H1 (cell line): ENCODE results near the gene SLC4A1AP. TPM values are rescaled to one million over a fixed set of nuclear protein-coding genes. Genes with fewer than 3 reads are reported as not detected.

Experiments used
- CTCF ChIA-PET: fragments of 300-600 bp; sonication (Branson Sonifier 250); formaldehyde crosslinking; loops from one replicate; lab custom pipeline; 2021; ENCODE audit not compliant: partially characterized antibody; lab: Charles Lee
- POLR2A ChIA-PET: fragments of 300-600 bp; sonication (Branson Sonifier 250); formaldehyde crosslinking; loops from one replicate; lab custom pipeline; 2021; ENCODE audit warnings: inconsistent platforms; ENCODE audit not compliant: partially characterized antibody; lab: Charles Lee
- DNase-seq, 2 experiments: peaks; one replicate each; pipeline versions ENCODE4 v3.0.0 to v3.0.0-alpha.2; 2010 to 2022; ENCODE audit warnings: low spot score in 2 of 2, low read depth in 1 of 2, mixed read lengths in 1 of 2
- FAIRE-seq: peaks from 2 replicates; lab custom pipeline; 2011; peaks lifted over from hg19 to GRCh38; lab: Jason Lieb, UNC
- H2AFZ ChIP-seq: 2 replicates; pipeline ENCODE4 v1.8.1; 2012; ENCODE audit warnings: low read length, inconsistent platforms
- H2AK5ac ChIP-seq: 2 replicates; pipeline ENCODE4 v1.6.1; 2013; ENCODE audit warnings: low read depth, low read length
- H2BK120ac ChIP-seq: replicated peaks from 2 replicates; pipeline ENCODE3; 2013; ENCODE audit warnings: low read depth, low read length, inconsistent platforms
- H2BK12ac ChIP-seq: 2 replicates; pipeline ENCODE4 v1.6.1; 2013; ENCODE audit warnings: low read depth, low read length
- H2BK15ac ChIP-seq: 2 replicates; pipeline ENCODE4 v1.6.1; 2013; ENCODE audit warnings: low read length
- H2BK20ac ChIP-seq: 2 replicates; pipeline ENCODE4 v1.6.1; 2013; ENCODE audit warnings: low read length
- H2BK5ac ChIP-seq: 2 replicates; pipeline ENCODE4 v1.6.1; 2013; ENCODE audit warnings: low read depth, low read length
- H3K14ac ChIP-seq: 2 replicates; pipeline ENCODE4 v1.6.1; 2013; ENCODE audit warnings: inconsistent platforms; ENCODE audit not compliant: insufficient read length
- H3K18ac ChIP-seq: 2 replicates; pipeline ENCODE4 v1.6.1; 2013; ENCODE audit warnings: low read length; ENCODE audit errors: extremely low read depth
- H3K23ac ChIP-seq: 2 replicates; pipeline ENCODE4 v1.6.1; 2013; ENCODE audit warnings: inconsistent platforms; ENCODE audit not compliant: insufficient read length
- H3K23me2 ChIP-seq: 2 replicates; pipeline ENCODE4 v1.6.1; 2013; ENCODE audit warnings: low read depth, low read length
- H3K27ac ChIP-seq: 2 replicates; pipeline ENCODE4 v1.6.1; 2011; ENCODE audit warnings: low read depth, low read length, inconsistent platforms
- H3K27me3 ChIP-seq, 4 experiments: replicated peaks in 1 of 4; 1 replicate in 1 of 4; 2 replicates in 3 of 4; pipeline versions ENCODE4 v1.6.1 to v1.8.1; 2011 to 2013; ENCODE audit warnings: low read length in 3 of 4, mild to moderate bottlenecking in 3 of 4, inconsistent platforms in 2 of 4, mixed read lengths in 2 of 4, moderate library complexity in 1 of 4; ENCODE audit not compliant: control insufficient read depth in 3 of 4, insufficient read depth in 3 of 4; ENCODE audit errors: extremely low read depth in 1 of 4
- H3K36me3 ChIP-seq, 4 experiments: 2 replicates each; pipeline versions ENCODE4 v1.6.1 to v1.8.1; 2011 to 2013; ENCODE audit warnings: mild to moderate bottlenecking in 4 of 4, low read length in 3 of 4, moderate library complexity in 2 of 4, control low read depth in 1 of 4, inconsistent platforms in 1 of 4; ENCODE audit not compliant: insufficient read depth in 4 of 4, control insufficient read depth in 2 of 4
- H3K4ac ChIP-seq: replicated peaks from 2 replicates; pipeline ENCODE3; 2013; ENCODE audit warnings: low read length, low read depth, mixed read lengths, inconsistent platforms; ENCODE audit not compliant: insufficient read length
- H3K4me1 ChIP-seq, 4 experiments: replicated peaks in 1 of 4; 1 replicate in 1 of 4; 2 replicates in 3 of 4; pipeline versions ENCODE4 v1.6.1 to v1.8.1; 2011 to 2013; ENCODE audit warnings: low read length in 3 of 4, inconsistent platforms in 2 of 4, mixed read lengths in 1 of 4; ENCODE audit not compliant: insufficient read depth in 4 of 4, control insufficient read depth in 3 of 4
- H3K4me2 ChIP-seq, 2 experiments: 2 replicates each; pipeline versions ENCODE4 v1.6.1 to v1.8.1; 2011 to 2013; ENCODE audit warnings: low read depth in 2 of 2, low read length in 2 of 2, control low read depth in 1 of 2, inconsistent platforms in 1 of 2, mild to moderate bottlenecking in 1 of 2; ENCODE audit not compliant: insufficient read depth in 1 of 2
- H3K4me3 ChIP-seq, 4 experiments: fragments of 200-600, 300-600 bp in 1 of 4; sonication (generic), shearing (Covaris generic), sonication (Bioruptor Twin) in 1 of 4; 2 replicates each; pipeline versions ENCODE4 v1.5.1 to v1.8.1; 2011 to 2016; ENCODE audit warnings: low read length in 4 of 4, low read depth in 3 of 4, control low read depth in 2 of 4, inconsistent platforms in 2 of 4, mild to moderate bottlenecking in 2 of 4, mixed read lengths in 1 of 4, moderate library complexity in 1 of 4; ENCODE audit not compliant: insufficient read depth in 2 of 4; ENCODE audit errors: extremely low read depth in 1 of 4
- H3K56ac ChIP-seq: replicated peaks from 2 replicates; pipeline ENCODE3; 2013; ENCODE audit warnings: low read depth, mild to moderate bottlenecking, mixed read lengths, low read length, inconsistent platforms; ENCODE audit not compliant: insufficient read length
- H3K79me1 ChIP-seq: 2 replicates; pipeline ENCODE4 v1.6.1; 2013; ENCODE audit warnings: low read depth, low read length, control low read depth
- H3K79me2 ChIP-seq, 2 experiments: 2 replicates each; pipeline versions ENCODE4 v1.6.1 to v1.8.1; 2012 to 2013; ENCODE audit warnings: low read length in 2 of 2, mild to moderate bottlenecking in 2 of 2, inconsistent platforms in 1 of 2; ENCODE audit not compliant: insufficient read depth in 2 of 2, control insufficient read depth in 1 of 2
- H3K9ac ChIP-seq, 4 experiments: replicated peaks in 1 of 4; 1 replicate in 1 of 4; 2 replicates in 3 of 4; pipeline versions ENCODE4 v1.6.1 to v1.8.1; 2011 to 2013; ENCODE audit warnings: low read depth in 3 of 4, low read length in 3 of 4, control low read depth in 2 of 4, mild to moderate bottlenecking in 2 of 4, moderate library complexity in 2 of 4, inconsistent platforms in 1 of 4; ENCODE audit errors: extremely low read depth in 1 of 4
- H3K9me3 ChIP-seq, 2 experiments: 2 replicates each; pipeline versions ENCODE4 v1.6.1 to v1.8.1; 2012 to 2013; ENCODE audit warnings: mild to moderate bottlenecking in 2 of 2, moderate library complexity in 2 of 2, control low read depth in 1 of 2, inconsistent platforms in 1 of 2, low read depth in 1 of 2, low read length in 1 of 2, mixed read lengths in 1 of 2; ENCODE audit not compliant: insufficient read depth in 2 of 2
- H4K20me1 ChIP-seq, 2 experiments: replicated peaks in 1 of 2; 2 replicates each; pipeline versions ENCODE3 to v1.8.1; 2011 to 2013; ENCODE audit warnings: inconsistent platforms in 2 of 2, low read length in 2 of 2, mild to moderate bottlenecking in 1 of 2; ENCODE audit not compliant: insufficient read depth in 2 of 2, control insufficient read depth in 1 of 2
- H4K5ac ChIP-seq: 2 replicates; pipeline ENCODE4 v1.6.1; 2013; ENCODE audit warnings: low read length, low read depth, mixed read lengths, inconsistent platforms; ENCODE audit not compliant: insufficient read length
- H4K8ac ChIP-seq: 2 replicates; pipeline ENCODE4 v1.8.0; 2013; ENCODE audit warnings: mild to moderate bottlenecking, moderate library complexity, low read length, inconsistent platforms; ENCODE audit not compliant: insufficient read depth; ENCODE audit errors: extremely low read depth
- H4K91ac ChIP-seq: replicated peaks from 2 replicates; pipeline ENCODE3; 2013; ENCODE audit warnings: low read length, mixed read lengths, inconsistent platforms; ENCODE audit not compliant: insufficient read length
- CTBP2 ChIP-seq: IDR thresholded peaks from 2 replicates; pipeline ENCODE4 v1.7.0; 2011; ENCODE audit warnings: borderline replicate concordance, mild to moderate bottlenecking, moderate library complexity, mixed read lengths, low read length; ENCODE audit not compliant: insufficient read depth, insufficient read length
- EZH2 ChIP-seq: fragments of 200-600 bp; sonication (generic); IDR thresholded peaks from 2 replicates; pipeline ENCODE4 v1.7.1; 2012; ENCODE audit warnings: low read depth, mild to moderate bottlenecking, moderate library complexity, low read length, inconsistent platforms; ENCODE audit not compliant: severe bottlenecking
- GABPA ChIP-seq: IDR thresholded peaks from 2 replicates; pipeline ENCODE4 v1.6.1; 2011; ENCODE audit warnings: mild to moderate bottlenecking, low read length, moderate library complexity, borderline replicate concordance; ENCODE audit not compliant: insufficient read depth
- GTF2F1 ChIP-seq: IDR thresholded peaks from 2 replicates; pipeline ENCODE4 v1.6.1; 2012; ENCODE audit warnings: low read depth, low read length, improper control_type of control experiment, borderline replicate concordance
- HDAC6 ChIP-seq: IDR thresholded peaks from one replicate; pipeline ENCODE4 v1.7.1; 2012; ENCODE audit warnings: low read depth, mild to moderate bottlenecking, inconsistent platforms, low read length, moderate library complexity
- KDM1A ChIP-seq: fragments of 200-600, 300-600 bp; sonication (generic); IDR thresholded peaks from 2 replicates; pipeline ENCODE4 v1.7.1; 2016; ENCODE audit warnings: mild to moderate bottlenecking, low read length, borderline replicate concordance
- KDM5A ChIP-seq: fragments of 200-600 bp; IDR thresholded peaks from 2 replicates; pipeline ENCODE4 v1.7.1; 2012; ENCODE audit warnings: mild to moderate bottlenecking, low read length, inconsistent platforms, mixed read lengths
- POLR2A ChIP-seq, 2 experiments: IDR thresholded peaks; 1 replicate in 1 of 2; 2 replicates in 1 of 2; pipeline ENCODE4 v1.6.1; 2011; ENCODE audit warnings: low read depth in 2 of 2, low read length in 2 of 2, mild to moderate bottlenecking in 2 of 2; ENCODE audit errors: control extremely low read depth in 1 of 2
- RNF2 ChIP-seq: fragments of 200-900, 300-1000 bp; sonication (generic); IDR thresholded peaks from 2 replicates; pipeline ENCODE4 v1.7.1; 2016; ENCODE audit warnings: borderline replicate concordance, low read depth, mild to moderate bottlenecking, antibody characterized with exemption, low read length; ENCODE audit not compliant: poor library complexity, severe bottlenecking; ENCODE audit errors: missing control alignments
- SP1 ChIP-seq: IDR thresholded peaks from 2 replicates; pipeline ENCODE4 v1.6.1; 2011; ENCODE audit warnings: low read depth, low read length
- WGBS, 2 experiments: shearing (Covaris generic) in 1 of 2; methylation state at CpG; one replicate each; pipeline versions ENCODE4 v1.1.6 to v1.1.7; 2013 to 2015; ENCODE audit warnings: low lambda C conversion rate in 2 of 2, mixed read lengths in 2 of 2, inconsistent platforms in 1 of 2, low coverage in 1 of 2, missing lambda C conversion rate in 1 of 2; ENCODE audit not compliant: insufficient replicate concordance in 2 of 2, insufficient coverage in 1 of 2, insufficient read length in 1 of 2; ENCODE audit errors: extremely low coverage in 1 of 2, missing lambda C conversion rate in 1 of 2; 5-methylcytosine and 5-hydroxymethylcytosine counted together
- polyA plus RNA-seq, 7 experiments: library from polyadenylated mRNA; depleted of rRNA in 3 of 7; stranded (reverse) in 5 of 7; unstranded in 2 of 7; fragments of >200 nt in 5 of 7; fragments of 200-250 nt in 2 of 7; gene quantifications; 1 replicate in 5 of 7; 2 replicates in 1 of 7; 4 replicates in 1 of 7; pipeline versions ENCODE4 v1.2.1 to v1.2.3, GENCODE V29; 2011 to 2013; ENCODE audit warnings: missing spikeins in 2 of 7, mixed read lengths in 2 of 7
- total RNA-seq: library from RNA; stranded (reverse); fragmentation: NEBNext Ultra II Directional; extraction: Animal tissue kit (Norgen Biotek cat#: 25700); gene quantifications from 2 replicates; pipeline ENCODE4 v1.2.1, GENCODE V29; 2021

Gene SLC4A1AP
- total and polyA plus RNA-seq, 2 of the 8 experiments (the other 6 are each of a cell fraction or from before 2014, with no cell fraction given): 8.1 to 18.4 TPM

DNA sequence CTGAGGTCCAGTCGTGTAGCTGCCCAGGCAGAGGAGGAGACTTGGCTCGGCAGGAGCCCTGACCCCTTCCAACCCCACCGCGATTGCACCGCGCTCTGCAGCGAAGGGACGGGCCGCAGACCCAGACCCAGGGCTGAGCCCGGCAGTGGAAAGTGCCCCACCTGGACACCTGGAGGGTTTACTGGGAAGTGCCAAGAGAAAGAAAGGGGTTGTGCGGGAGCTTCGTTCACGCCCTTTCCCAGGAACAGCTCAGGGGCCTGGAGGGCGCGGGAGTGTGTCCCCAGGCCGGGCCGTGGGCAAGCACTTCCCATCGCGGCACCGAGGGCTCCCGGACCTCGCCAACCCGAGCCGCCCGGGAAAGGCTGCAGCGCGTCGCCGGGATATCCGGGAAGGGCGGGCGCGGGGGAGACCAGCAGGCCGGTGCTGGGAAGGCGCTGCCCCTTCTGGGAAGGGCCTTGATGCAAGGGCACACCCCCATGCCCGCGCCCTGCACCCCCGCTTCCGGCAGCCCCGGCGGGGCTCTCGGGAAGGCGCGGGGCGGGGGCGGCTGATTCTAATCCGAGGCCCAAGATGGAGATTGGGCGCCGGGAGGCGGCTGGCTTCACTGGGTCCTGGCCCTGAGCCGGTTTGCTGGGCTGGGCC, 71.7 kb downstream of the SLC4A1AP start:
- peak overlapping the region; percentile 86 for H2AFZ ChIP-seq
- no peak for FAIRE-seq
- TF ChIP-seq SP1: no peak
- no peak; the same call in 1 of the 2 replicates for TF ChIP-seq GTF2F1
- 0 out of 2 replicates have a peak, but pooled peaks have one; percentile 6 for TF ChIP-seq KDM1A
- no peak for TF ChIP-seq KDM5A
- TF ChIP-seq POLR2A (IDR thresholded peaks at IDR 0.05; ENCODE audit: control extremely low read depth in 1 of 2, low read depth in 2 of 2, low read length in 2 of 2): peak; percentile 62 to 79
- TF ChIP-seq CTBP2: peak; percentile 0
- peak; percentile 62; the same call in 1 of the 2 replicates for TF ChIP-seq GABPA
- no peak for TF ChIP-seq HDAC6
- no peak for TF ChIP-seq RNF2
- TF ChIP-seq EZH2: no peak

More for the DNA sequence above, 71.7 kb downstream of the SLC4A1AP start:
- H4K20me1 ChIP-seq: no peaks in the 10 kb centered on the region
- H3K56ac ChIP-seq: peak overlapping the region; percentile 89
- H3K4me2 ChIP-seq: peak overlapping the region; percentile 72 to 91
- no peak overlapping the region for H2BK15ac ChIP-seq
- H3K4me3 ChIP-seq: peak overlapping the region; percentile 55 to 65 (median 56)
- peak overlapping the region; percentile 14; the same call in 1 of the 2 replicates for H2BK5ac ChIP-seq
- CTCF ChIA-PET: interaction anchor here (0.5 to 1.7 kb wide), 4 partner anchors 8 to 107 kb away, joined by 3 to 8 read pairs (median 5); no protein-coding TSS in a partner anchor
- H3K14ac ChIP-seq: peak overlapping the region; percentile 2
- peak overlapping the region in 3 of 4 experiments; percentile 49 to 58 (median 56); a peak in 5 of 7 replicates for H3K9ac ChIP-seq
- H3K23me2 ChIP-seq: peaks cover 8% of the 10 kb centered on the region; the same call in 1 of the 2 replicates
- DNase-seq: peak; percentile 47 to 86
- H3K4me1 ChIP-seq: peaks cover 5 to 12% (median 7%) of the 10 kb centered on the region in 4 experiments
- H3K9me3 ChIP-seq: peaks cover 0 to 4% of the 10 kb centered on the region in 2 experiments; a peak in 1 of 4 replicates
- WGBS, 2 experiments: 2% methylated on average over 39 of the region's 51 CpGs; no CpG with 5 or more reads in 1 of the 2 experiments
- H2BK20ac ChIP-seq: no peak overlapping the region
- H3K4ac ChIP-seq: no peak overlapping the region
- H3K27ac ChIP-seq: peak overlapping the region; percentile 32; the same call in 1 of the 2 replicates
- POLR2A ChIA-PET: interaction anchor here (0.9 to 5.2 kb wide), 6 partner anchors 9 to 37 kb away, joined by 3 to 63 read pairs (median 8); partner anchors contain the start of gene MRPL33
- H3K36me3 ChIP-seq: no peaks in the 10 kb centered on the region
- H4K91ac ChIP-seq: peak overlapping the region; percentile 58
- H2BK120ac ChIP-seq: peak overlapping the region; percentile 82
- peak overlapping the region; percentile 63 for H4K5ac ChIP-seq
- no peaks in the 10 kb centered on the region; a peak in 1 of 7 replicates for H3K27me3 ChIP-seq
- no peaks in the 10 kb centered on the region for H3K79me2 ChIP-seq
- H3K79me1 ChIP-seq: no peaks in the 10 kb centered on the region
- no peak overlapping the region for H2AK5ac ChIP-seq
- H2BK12ac ChIP-seq: 0 out of 2 replicates have a peak overlapping the region, but pooled peaks have one; percentile 5
- peak overlapping the region; percentile 90; the same call in 1 of the 2 replicates for H4K8ac ChIP-seq
- H3K23ac ChIP-seq: no peak overlapping the region
- H3K18ac ChIP-seq: peak overlapping the region; percentile 76
